Fibroblast of skin of abdomen (primary cell): ENCODE measurements around the gene GTF2A1.
A peak's percentile ranks its signal among the peaks of the same experiment; 100 is the strongest.
"Not testable (repeated sequence)": the region's sequence is repeated elsewhere in the genome, so short reads cannot be mapped to it uniquely, and the experiment has no call there.

Experiments used
- DNase-seq: peaks from one replicate; pipeline ENCODE4 v3.0.0-alpha.2; 2013

GTF2A1 gene

GRCh38 chr14:81231540-81231939 lies 10.8 kb upstream of the GTF2A1 start:
- no peak for DNase-seq

- DNase-seq: no peak
Measured at GRCh38 chr14:81224222-81224621, 3.5 kb upstream of the GTF2A1 start.

GRCh38 chr14:81223788-81224187 lies 3.0 kb upstream of the GTF2A1 start:
- not testable (repeated sequence) for DNase-seq

- DNase-seq: no peak
Measured at GRCh38 chr14:81222691-81223090, 1.9 kb upstream of the GTF2A1 start.

GRCh38 chr14:81222126-81222525 lies 1.4 kb upstream of the GTF2A1 start:
- no peak for DNase-seq

- DNase-seq: no peak
Measured at GRCh38 chr14:81221579-81222102, 882 bp upstream of the GTF2A1 start.

GRCh38 chr14:81220580-81220829 lies 254 bp downstream of the GTF2A1 start:
- DNase-seq: no peak

GRCh38 chr14:81219759-81220579 lies 790 bp downstream of the GTF2A1 start:
- DNase-seq: peak; percentile 32

GRCh38 chr14:81219210-81219758 lies 1.5 kb downstream of the GTF2A1 start:
- DNase-seq: peak; percentile 99

GRCh38 chr14:81211844-81212243 lies 8.9 kb downstream of the GTF2A1 start:
- DNase-seq: peak; percentile 8

- no peak for DNase-seq
Measured at GRCh38 chr14:81209167-81209836, 11.5 kb downstream of the GTF2A1 start.

GRCh38 chr14:81208489-81208888 lies 12.3 kb downstream of the GTF2A1 start:
- DNase-seq: no peak

GRCh38 chr14:81206115-81206514 lies 14.6 kb downstream of the GTF2A1 start:
- no peak for DNase-seq

GRCh38 chr14:81205639-81206038 lies 15.1 kb downstream of the GTF2A1 start:
- no peak for DNase-seq

GRCh38 chr14:81200054-81200453 lies 20.7 kb downstream of the GTF2A1 start:
- DNase-seq: no peak

GRCh38 chr14:81199084-81199483 lies 21.7 kb downstream of the GTF2A1 start:
- no peak for DNase-seq

- no peak for DNase-seq
Measured at GRCh38 chr14:81198651-81199050, 22.1 kb downstream of the GTF2A1 start.

- DNase-seq: no peak
Measured at GRCh38 chr14:81193924-81194633, 26.7 kb downstream of the GTF2A1 start.

- DNase-seq: no peak
Measured at GRCh38 chr14:81192594-81192993, 28.2 kb downstream of the GTF2A1 start.

GRCh38 chr14:81187832-81188522 lies 32.8 kb downstream of the GTF2A1 start:
- DNase-seq: no peak

GRCh38 chr14:81179631-81180030 lies 41.1 kb downstream of the GTF2A1 start:
- DNase-seq: no peak

GRCh38 chr14:81178063-81178462 lies 42.7 kb downstream of the GTF2A1 start:
- no peak for DNase-seq

GRCh38 chr14:81177225-81177624 lies 43.5 kb downstream of the GTF2A1 start:
- no peak for DNase-seq
